Measurements from ENCODE around the gene ALKBH1. TPM values are rescaled to one million over a fixed set of nuclear protein-coding genes. Genes with fewer than 3 reads are reported as not detected.

ALKBH1 gene
- total and polyA plus RNA-seq, 9 of the 15 experiments (the other 6 are each of a cell fraction or from before 2014, with no cell fraction given): 5.3 to 19.4 (median 10.7) TPM

GRCh38 chr14:77681196-77682157 lies 26.3 kb downstream of the ALKBH1 start:
- Histone ChIP-seq H3K27me3 (ENCODE audit: control insufficient read depth in 2 of 2, insufficient read depth in 2 of 2, low read length in 2 of 2) (no peaks in the 10 kb centered on the region), H3K27ac (ENCODE audit: extremely low read depth, low read depth, low read length) (no peak overlapping the region), H4K20me1 (replicated peaks; ENCODE audit: control insufficient read depth, insufficient read depth, low read length) (no peaks in the 10 kb centered on the region), H3K9me1 (ENCODE audit: control insufficient read depth, insufficient read depth, low read length) (no peaks in the 10 kb centered on the region), H3K9me3 (replicated peaks; ENCODE audit: control insufficient read depth, insufficient read depth, low read depth, low read length) (no peaks in the 10 kb centered on the region), H3K4me3 (no peak overlapping the region), H3K9ac (ENCODE audit: insufficient read depth in 1 of 2, low read depth in 2 of 2, low read length in 2 of 2) (no peak overlapping the region), H3K4me1 (replicated peaks in 1 of 2; ENCODE audit: control insufficient read depth in 2 of 2, insufficient read depth in 2 of 2, low read length in 2 of 2) (no peaks in the 10 kb centered on the region), H2AFZ (ENCODE audit: low read depth, low read length) (no peak overlapping the region), H3K4me2 (ENCODE audit: insufficient read depth, low read length) (no peak overlapping the region), H3K36me3 (ENCODE audit: control insufficient read depth, insufficient read depth, low read length) (peaks cover 11% of the 10 kb centered on the region; the same call in 2 of the 3 replicates), H3K79me2 (ENCODE audit: control insufficient read depth, insufficient read depth, low read length) (no peaks in the 10 kb centered on the region)
- 49% methylated on average over 7 of the region's 7 CpGs for WGBS (ENCODE audit: insufficient coverage, low coverage, missing lambda C conversion rate)
- no TSS peak for BruUV-seq (replicated peaks)
- FAIRE-seq (no peak), DNase-seq (ENCODE audit: extremely low read depth in 1 of 4, low spot score in 3 of 4) (no peak), ATAC-seq (no peak)
- intact Hi-C loops (cut with micrococcal nuclease): no loop called here
- in situ Hi-C loops (cut with MboI): no loop called here
- POLR2A ChIA-PET: no interaction called here
- TF ChIP-seq MXI1 (IDR thresholded peaks at IDR 0.05; ENCODE audit: low read depth, low read length) (no peak), KAT2B (IDR thresholded peaks at IDR 0.05; ENCODE audit: low read depth, low read length) (no peak)
- CTCF ChIA-PET (ENCODE audit: low intra/inter-chr PET ratio): no interaction called here

DNA sequence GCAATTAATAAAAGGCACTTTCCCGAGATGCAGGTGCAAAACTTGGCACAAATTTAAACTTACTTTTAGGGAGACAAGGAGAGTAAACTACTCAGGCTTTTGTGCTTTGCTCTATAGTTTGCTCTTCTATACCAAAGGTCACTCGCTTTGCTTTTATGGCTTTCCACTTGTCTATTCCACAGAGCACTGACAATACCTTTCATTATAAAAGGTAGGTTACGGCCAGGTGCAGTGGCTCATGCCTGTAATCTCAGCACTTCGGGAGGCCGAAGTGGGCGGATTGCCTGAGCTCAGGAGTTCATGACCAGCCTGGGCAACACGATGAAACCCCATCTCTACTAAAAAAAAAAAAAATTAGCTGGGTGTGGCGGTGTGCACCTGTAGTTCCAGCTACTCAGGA lies 32.9 kb downstream of the ALKBH1 start:
- no peak overlapping the region for H3K4me3 ChIP-seq
- no peaks in the 10 kb centered on the region for H3K27me3 ChIP-seq (ENCODE audit: control insufficient read depth in 2 of 2, insufficient read depth in 2 of 2, low read length in 2 of 2)
- 86% methylated on average over 8 of the region's 8 CpGs for WGBS (ENCODE audit: insufficient coverage, low coverage, missing lambda C conversion rate)
- H3K79me2 ChIP-seq (ENCODE audit: control insufficient read depth, insufficient read depth, low read length): no peaks in the 10 kb centered on the region
- H3K9ac ChIP-seq (ENCODE audit: insufficient read depth in 1 of 2, low read depth in 2 of 2, low read length in 2 of 2): no peak overlapping the region
- no peaks in the 10 kb centered on the region for H3K4me1 ChIP-seq (replicated peaks in 1 of 2; ENCODE audit: control insufficient read depth in 2 of 2, insufficient read depth in 2 of 2, low read length in 2 of 2)
- POLR2A ChIA-PET: no interaction called here
- intact Hi-C loops (cut with micrococcal nuclease) (no loop called here), in situ Hi-C loops (cut with MboI) (loop anchor here (25.0 kb wide), 1 partner anchor 912 kb away; no protein-coding TSS in a partner anchor)
- no peaks in the 10 kb centered on the region for H3K9me1 ChIP-seq (ENCODE audit: control insufficient read depth, insufficient read depth, low read length)
- H3K4me2 ChIP-seq (ENCODE audit: insufficient read depth, low read length): no peak overlapping the region
- CTCF ChIA-PET (ENCODE audit: low intra/inter-chr PET ratio): no interaction called here
- peaks cover 43% of the 10 kb centered on the region for H3K36me3 ChIP-seq (ENCODE audit: control insufficient read depth, insufficient read depth, low read length)
- no peak overlapping the region for H3K27ac ChIP-seq (ENCODE audit: extremely low read depth, low read depth, low read length)
- H2AFZ ChIP-seq (ENCODE audit: low read depth, low read length): no peak overlapping the region
- H4K20me1 ChIP-seq (replicated peaks; ENCODE audit: control insufficient read depth, insufficient read depth, low read length): no peaks in the 10 kb centered on the region
- TF ChIP-seq SUPT5H (IDR thresholded peaks at IDR 0.05) (no peak), SMARCA4 (IDR thresholded peaks at IDR 0.05) (no peak), ATF1 (CRISPR knock-in tag; IDR thresholded peaks at IDR 0.05) (no peak), ATF1 (tag; IDR thresholded peaks at IDR 0.05) (no peak), GATAD2A (IDR thresholded peaks at IDR 0.05) (no peak), ADNP (tag; IDR thresholded peaks at IDR 0.05) (no peak)
- TF ChIP-seq, protein P1, sequence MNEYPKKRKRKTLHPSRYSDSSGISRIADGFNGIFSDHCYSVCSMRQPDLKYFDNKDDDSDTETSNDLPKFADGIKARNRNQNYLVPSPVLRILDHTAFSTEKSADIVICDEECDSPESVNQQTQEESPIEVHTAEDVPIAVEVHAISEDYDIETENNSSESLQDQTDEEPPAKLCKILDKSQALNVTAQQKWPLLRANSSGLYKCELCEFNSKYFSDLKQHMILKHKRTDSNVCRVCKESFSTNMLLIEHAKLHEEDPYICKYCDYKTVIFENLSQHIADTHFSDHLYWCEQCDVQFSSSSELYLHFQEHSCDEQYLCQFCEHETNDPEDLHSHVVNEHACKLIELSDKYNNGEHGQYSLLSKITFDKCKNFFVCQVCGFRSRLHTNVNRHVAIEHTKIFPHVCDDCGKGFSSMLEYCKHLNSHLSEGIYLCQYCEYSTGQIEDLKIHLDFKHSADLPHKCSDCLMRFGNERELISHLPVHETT (CRISPR knock-in tag; conservative IDR thresholded peaks at IDR 0.05 in 1 of 2, IDR thresholded peaks at IDR 0.05 in 1 of 2): no peak
- ATAC-seq (no peak), FAIRE-seq (no peak), DNase-seq (ENCODE audit: extremely low read depth in 1 of 4, low spot score in 3 of 4) (no peak)
- BruUV-seq (replicated peaks): no TSS peak
- no peaks in the 10 kb centered on the region for H3K9me3 ChIP-seq (replicated peaks; ENCODE audit: control insufficient read depth, insufficient read depth, low read depth, low read length)

Data from K562 (cell line).